Limb (tissue), 2 donors: ENCODE results near the gene PTPRT.

ENCODE experiments used
- DNase-seq, 2 donors: peaks; one replicate each; pipeline ENCODE4 v3.0.0-alpha.2; 2016; ENCODE audit errors: extremely low spot score in 2 of 2

Gene PTPRT

DNA sequence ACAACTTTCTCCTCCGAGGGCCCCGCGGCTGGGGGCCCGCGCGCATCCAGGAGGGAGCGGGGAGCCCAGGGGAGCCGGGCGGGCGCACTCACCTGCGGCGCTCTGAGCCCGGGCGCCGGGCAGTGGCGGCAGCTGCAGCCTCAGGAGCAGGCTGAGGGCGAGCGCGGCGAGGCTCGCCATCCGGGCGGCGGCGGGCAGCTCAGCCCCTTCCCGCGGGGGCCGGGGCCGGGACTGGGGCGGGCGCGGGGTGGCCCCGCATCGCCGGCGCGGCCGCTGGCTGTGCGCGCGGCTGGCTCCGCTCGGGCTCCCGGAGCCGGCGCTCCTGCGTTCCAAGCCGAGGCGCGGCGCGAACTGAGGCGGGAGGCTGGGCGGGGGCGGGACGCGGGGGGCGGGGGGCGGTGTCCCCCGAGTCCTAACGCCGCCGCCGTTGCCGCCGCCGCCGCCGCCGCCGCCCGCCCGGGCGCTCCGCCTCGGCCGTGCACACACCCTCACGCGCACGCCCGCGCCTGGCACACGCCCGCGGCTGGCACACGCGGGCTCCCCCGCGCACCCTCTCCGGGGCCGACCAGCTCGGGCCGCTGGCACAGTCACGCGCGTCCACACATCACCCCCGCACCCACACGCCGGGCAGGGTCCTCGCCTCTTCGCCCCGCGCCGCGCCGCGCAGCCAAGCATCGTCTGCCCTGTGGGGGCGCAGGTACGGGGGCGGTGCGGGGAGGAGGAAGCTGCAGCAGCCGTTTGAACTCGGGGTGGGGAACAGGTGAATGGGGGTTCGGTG is at the start of gene PTPRT:
Gene PTPRT (minus strand): TSS at position 353 of the 778 bp plus-strand sequence. CDS start 173 bp downstream, at position 180.
- DNase-seq: peak in 1 of 2 donors; percentile 57

DNA sequence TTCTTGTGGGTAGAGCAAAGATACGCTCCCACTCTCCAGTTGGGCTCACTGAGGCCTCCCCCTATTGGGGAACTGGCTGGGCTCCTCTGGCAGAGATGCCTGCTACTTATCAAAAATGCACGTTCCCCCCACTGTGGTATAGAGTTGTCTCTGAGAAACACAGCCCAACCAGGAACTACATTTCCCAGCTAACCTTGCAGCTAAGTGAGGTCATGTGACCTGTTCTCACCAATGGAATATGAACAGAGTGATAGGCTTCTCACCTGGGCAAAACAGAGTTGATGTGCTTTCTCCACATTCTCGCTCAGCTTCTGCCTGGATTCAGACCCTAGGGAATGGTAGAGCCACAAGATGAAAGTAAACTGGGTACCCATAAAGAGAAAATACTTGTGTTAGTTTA is 49.1 kb upstream of the PTPRT start:
- DNase-seq: no peak

DNA sequence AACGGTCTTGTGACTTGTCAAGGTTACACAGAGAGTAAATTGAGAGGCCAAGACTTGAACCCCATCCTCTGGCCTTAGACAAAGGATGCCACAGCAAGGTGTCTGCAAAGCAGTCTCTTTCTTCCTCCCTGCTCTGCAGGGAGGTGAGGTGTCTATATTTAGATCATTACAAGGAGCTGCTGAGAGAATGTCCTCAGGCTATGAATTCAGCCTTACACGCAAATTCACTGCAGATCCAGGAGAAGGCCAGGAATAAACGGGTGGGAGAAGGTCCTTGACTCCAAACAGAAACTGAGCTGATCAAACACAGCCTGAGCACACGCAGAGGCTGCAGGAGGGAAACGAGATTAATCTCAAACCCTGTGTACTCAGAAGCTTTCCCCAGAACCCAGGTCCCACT is 48.6 kb upstream of the PTPRT start:
- no peak for DNase-seq

DNA sequence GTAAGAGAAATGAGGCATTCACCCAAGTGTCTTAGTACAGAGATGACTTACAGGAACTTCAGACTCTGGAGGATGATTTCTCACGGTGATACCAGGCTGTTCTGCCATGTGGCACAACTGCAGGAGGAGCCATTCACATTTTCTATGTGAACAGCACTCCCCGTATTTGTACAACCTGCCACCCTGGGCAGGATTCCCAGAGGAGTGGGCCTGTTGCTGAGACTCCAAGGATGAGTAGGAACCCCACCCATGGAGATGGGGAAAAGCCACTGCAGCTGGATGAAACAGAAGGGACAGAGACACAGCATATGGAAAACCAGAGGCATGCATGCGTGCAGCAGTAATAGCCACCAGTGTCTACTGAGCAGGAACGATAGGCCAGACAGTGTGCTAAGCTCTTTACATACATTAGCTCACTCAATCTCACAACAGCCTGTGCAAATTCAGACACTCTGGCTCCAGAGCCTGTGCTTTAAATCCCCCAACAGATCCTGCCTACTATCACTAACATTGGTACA is 48.0 kb upstream of the PTPRT start:
- DNase-seq: no peak

DNA sequence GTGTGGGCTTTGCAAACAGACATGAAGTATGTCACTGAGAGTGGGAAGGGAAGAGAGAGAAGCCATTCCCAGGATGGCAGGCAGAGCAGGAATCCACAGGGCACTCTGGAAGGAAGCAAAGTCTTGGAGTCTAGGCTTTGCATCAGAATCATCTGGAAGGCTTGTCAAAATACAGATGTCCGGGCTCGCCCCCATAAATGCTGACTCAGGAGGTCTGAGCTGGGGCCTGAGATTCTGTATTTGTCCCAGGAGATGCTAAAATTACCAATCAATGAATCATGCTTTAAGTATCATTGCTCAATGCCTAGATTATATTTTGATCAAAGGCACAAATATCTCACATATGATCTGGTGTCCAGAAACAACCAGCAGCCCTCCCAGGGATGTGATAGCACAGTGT is 46.3 kb upstream of the PTPRT start:
- no peak for DNase-seq

DNA sequence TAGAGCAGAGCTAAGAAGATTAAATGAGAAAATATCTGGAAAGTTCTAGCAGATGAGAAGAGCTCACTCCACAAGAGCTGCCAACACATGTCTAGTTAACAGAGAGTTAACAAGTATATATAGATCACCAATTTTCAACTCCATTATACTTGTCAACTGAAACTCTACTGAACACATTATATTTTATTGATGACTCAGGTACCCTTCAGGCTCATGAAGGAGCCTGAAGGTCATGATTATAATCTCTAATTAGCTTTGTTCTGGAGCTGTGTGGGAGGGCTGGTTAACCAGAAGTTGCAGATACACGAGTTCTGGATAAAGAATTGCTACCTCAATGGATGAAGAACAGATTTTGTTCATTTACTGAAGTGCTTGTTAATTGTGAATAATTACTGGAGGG is 42.1 kb upstream of the PTPRT start:
- DNase-seq: no peak

DNA sequence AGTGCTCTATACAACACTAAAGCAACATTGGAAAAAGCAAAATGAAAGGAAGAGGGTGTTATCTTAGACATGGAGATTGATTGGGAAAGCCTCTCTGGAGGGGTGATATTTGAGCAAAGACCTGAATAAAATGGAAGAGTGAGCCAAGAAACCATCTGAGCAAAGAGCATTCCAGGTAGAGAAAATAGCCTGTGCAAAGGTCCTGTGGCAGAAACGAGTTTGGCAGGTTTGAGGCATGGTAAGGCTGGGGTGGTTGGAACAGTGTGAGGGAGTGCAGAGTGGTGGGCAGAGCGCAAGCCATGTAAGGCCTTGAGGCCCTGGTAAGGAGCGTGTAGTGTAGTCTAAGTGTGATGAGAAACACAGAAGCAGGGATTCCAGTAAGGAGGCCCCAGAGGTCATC is 40.0 kb upstream of the PTPRT start:
- no peak for DNase-seq

DNA sequence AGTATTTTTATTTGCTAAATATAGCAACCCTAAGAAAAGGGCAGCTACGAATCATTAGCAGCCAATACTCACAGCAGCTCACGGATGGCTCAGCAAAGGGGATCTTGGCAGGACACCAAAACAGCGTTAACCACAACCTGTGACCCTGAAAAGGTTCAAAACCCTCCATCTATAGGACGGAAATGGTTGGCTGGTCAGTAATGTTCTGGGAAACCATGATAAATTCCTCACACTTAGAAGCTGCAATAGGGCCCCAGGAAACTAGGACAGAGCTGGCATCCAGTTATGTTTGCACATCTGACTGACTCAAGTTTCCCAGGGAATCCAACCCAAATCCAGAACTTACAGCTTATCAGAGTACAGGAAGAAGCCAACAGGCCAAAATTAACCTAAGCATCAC is 30.9 kb upstream of the PTPRT start:
- peak in 1 of 2 donors; percentile 5 for DNase-seq

DNA sequence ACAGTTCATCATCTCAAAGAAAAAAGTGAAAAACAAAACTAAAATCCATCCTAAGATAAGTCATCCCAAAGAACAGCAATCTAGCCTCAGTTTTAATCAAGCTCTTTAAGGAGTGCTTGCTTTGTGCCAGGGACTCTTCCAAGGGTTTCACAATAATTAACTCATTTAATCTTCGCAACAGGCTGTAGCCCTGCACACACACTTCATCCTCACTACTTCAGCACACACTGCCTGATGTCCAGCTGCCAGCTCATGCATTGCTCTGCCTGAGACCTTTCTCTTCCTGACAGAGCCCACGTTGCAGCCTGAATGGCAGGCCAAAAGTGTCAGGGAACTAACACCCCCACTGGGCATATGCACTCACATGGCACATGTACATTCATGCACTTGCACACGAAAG is 21.2 kb upstream of the PTPRT start:
- DNase-seq: no peak

DNA sequence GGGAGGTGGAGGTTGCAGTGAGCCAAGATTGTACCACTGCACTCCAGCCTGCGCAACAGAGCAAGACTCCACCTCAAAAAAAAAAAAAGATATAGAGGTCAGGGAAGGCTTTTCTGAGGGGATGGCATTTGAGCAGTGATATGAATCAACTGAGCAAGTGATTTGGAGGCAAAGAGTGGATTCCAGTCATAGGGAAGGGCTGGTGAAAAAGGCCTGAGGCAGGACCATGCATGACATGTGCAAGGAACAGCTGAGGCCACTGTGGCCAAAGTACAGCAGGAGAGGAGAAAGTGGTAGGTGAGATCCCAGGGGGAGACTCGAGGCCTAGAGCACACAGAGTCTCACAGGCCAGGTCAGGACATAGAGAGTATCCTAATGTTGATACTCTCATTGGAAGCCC is 20.1 kb upstream of the PTPRT start:
- no peak for DNase-seq

DNA sequence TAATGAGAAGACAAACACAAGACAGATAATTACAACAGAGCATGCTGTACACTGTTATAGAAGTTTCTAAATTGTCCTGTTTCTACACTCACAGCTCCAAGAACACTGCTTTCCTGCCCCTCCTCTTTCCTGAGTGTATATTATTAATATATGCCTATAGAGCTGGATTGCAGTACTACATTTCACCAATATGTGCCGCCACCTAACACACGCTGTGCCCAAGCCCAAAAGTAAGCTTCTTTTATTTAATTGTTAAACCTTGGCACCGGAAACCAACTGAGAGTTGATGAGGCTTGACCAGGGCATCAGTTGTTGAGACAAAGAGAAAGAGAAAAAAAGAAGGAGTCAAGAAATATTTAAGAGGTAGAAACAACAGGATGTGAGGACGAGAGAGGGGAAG is 16.0 kb upstream of the PTPRT start:
- DNase-seq: no peak

DNA sequence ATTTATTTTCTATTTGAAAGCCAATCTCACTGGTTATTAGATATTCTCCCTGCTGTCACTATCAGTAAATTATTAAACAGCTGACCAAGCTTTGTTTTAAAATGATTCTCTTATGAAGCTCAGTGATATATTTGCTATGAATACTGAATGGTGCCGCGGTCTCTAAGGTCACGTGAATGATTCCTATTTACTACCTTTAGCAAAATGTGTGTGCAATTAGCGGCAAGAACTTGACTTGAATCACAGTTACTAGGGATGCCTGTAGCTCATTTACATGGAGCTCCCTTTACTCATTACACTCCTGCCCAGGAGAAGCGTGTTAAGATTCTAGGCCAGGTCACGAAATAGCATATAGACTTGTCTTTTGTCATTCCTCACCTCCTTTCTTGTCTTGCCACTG is 12.4 kb upstream of the PTPRT start:
- no peak for DNase-seq

DNA sequence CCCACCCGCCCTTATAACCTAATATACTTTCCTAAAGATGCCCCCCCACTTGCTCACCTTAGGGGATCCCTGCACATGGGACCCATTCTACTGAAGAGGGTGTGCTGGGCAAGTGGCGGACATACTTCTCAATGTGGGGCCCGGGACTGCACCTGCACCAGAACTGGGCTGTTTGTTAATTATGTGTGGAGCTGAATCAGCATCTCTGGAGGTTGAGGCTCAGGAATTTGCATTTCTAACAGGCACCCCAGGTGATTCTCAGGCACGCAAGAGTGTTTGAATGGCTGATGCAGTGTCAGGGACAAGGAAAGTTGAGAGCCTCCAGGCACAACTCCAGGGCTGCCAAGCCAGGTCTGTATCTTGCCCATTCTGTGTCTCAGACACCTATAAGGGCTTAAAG is 8.9 kb upstream of the PTPRT start:
- DNase-seq: no peak

DNA sequence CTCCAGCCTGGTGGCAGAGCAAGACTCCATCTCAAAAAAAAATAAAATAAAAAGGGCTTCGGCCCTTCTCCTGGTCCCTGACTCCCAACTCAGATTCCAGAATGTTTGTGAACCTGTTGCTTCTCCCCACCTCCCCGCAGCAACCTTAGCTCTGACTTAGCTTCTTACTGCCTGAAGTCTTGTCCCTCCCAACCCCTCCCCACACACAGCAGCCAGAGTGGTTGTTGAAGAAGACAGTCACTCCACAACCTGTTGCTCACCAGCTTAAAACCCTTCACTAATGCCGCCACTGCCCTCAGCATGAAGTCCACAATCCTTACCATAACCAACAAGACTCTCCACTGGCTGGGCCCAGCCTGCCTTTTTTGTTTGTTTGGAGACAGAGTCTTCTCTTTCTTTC is 6.5 kb upstream of the PTPRT start:
- DNase-seq: no peak

DNA sequence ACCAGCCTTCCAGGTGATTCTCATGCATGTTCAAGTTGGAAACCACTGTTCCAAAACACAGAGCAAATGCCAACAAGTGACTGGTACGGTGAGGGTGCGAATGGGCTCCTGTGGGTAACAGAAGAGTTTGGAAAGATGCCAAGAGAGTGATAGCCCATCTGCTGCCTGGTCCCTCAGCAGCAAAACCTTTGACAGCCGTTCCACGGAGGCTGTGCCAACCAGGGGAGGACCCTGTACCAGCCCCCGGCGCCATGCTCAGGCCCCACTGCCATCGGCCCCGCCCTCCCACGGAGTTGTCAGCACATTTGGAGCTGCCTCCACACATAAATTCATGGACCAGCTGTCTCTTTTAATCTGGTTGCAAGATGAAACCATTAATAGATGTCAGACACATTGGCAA is 4.4 kb upstream of the PTPRT start:
- DNase-seq: no peak

DNA sequence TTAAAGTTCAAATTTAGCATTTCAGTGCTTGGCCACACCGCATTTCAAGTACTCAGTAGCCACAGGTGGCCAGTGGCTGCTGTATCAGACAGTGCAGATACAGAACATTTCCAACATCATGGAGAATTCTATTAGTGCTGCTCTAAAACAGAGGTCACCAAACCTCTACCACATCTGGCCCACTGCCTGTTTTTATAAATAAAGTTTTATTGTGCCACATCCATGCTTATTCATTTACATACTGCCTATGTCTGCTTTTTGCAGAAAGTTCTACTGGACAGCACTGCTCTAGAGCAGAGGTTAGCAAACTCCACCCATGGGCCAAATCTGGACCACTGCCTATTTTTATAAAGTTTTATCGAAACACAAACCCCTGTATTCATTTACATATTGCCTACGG is 3.7 kb upstream of the PTPRT start:
- DNase-seq: no peak

DNA sequence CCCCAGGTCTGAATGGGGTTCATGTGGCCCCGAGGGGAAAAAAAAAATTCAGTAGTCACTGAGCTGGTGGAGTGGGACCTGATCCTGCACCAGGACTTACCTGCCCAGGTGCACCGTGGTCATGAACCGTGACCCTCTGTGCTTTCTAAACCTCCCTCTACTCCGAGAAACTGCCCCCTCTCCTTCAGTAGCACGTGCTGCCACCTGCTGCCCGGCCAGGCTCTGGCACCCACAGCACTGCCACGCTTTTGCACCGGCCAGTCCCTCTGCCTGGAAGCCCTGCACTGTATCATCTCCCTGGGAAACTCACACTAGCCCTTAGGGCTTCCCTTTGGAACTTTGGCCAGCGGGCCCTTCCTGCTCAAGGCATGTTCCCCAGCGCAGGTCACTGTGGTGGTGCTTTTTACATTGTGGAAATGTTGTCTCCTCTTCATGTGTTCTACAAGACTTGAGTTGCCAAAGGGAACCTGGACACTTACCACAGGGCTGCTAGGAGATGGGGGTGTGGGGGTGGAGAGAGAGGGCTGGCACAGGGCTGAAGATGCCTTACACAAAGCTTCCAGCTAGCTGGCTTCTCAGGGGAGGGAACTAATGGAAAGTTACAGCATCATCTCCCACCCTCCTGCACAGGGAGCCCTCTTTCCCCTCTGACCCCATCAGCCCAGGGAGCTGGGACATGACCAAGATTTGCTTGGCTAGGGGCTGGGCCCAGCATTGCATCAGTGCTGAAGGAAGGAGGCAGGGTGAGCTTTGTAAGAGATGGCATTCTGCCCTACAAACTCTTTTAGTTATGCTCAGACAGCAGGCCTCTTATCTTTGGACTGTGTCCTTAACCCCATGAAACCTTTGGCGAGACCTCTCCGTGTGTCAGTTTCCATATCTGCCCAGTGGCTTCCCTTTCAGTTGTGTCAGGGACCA is 2.5 kb upstream of the PTPRT start:
- DNase-seq: peak in 1 of 2 donors; percentile 48

DNA sequence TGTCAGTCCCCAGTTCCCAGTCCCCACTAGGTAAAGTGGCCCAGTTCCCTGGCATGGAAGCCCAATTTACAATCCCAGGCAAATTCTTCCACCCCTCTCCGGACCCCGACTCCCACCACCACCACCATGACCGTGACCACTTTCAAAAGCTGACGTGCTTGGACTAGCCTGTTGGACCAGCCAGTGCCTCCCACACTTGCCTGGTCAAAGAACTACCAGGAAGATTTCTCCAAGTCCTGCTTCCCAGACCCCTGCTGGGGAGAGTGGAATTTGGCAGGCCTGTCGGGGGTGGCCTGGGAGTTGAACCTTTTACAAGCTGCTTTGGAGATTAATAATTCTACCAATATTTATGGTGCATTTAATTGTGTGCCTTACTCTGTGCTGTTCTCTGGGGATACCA is 1.4 kb upstream of the PTPRT start:
- DNase-seq: no peak

DNA sequence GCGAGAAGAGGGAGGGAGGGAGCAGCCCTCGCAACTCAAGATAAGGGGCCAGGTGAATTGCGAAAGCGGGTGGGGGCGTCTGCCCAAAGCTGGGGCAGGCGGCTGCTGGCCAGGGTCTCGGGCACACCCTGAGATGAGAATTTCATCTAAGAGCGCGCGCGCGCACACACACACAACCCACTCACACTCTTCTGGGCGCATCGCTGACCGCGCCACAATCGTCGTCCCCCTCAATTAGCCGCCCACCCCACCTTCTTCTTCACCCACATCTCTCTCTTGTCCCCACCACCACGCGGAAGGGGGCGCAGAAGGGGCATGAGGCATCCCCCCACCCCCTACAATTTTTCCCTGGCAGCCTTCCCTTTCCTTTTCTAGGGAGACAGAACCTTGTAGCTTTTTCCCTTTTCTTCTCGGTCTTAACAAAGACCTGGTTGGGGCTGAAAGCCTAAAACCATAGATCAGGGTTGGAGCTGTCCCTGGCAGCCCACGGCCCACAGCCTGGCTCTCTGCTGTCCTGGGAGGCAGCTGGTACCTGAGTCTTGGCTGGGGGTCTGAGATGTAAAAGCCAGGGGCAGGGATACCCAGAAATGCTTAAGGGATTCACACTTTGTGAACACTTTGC is 737 bp upstream of the PTPRT start:
- peak in 1 of 2 donors; percentile 38 for DNase-seq

DNA sequence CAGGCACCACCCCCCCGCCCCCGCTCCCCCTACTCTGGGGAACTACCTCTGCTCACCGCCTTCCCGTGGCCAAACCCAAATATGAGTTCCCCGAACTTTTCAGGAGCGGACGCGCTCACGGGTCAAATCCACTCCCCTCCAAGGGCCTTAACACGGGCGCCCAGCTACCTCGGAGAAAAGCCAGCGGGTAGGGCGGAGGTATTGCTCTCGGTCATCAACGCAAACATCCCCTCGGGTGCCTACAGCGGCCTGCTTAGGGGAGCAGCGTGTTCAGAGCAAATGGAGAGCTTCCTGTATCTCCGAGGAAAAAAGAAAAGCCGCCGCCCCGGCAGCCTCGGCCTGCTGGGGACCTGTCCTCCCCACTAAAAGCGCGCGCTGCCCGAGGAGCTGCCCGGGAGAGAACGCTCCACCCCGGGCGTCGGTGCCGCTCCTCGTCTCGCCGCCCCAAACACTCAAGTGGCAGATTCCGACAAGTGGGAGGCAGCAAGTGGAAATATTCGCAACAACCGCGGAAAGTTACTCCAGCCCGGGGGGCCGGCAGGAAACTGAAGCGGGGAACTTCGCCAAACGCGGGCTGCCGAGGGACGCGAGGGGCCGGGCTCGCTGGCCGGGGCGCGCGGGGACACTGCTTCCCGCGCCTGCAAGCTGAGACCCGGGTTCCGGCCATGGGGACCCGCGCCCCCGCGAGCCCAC is 699 bp downstream of the PTPRT start:
- peak in 1 of 2 donors; percentile 54 for DNase-seq

DNA sequence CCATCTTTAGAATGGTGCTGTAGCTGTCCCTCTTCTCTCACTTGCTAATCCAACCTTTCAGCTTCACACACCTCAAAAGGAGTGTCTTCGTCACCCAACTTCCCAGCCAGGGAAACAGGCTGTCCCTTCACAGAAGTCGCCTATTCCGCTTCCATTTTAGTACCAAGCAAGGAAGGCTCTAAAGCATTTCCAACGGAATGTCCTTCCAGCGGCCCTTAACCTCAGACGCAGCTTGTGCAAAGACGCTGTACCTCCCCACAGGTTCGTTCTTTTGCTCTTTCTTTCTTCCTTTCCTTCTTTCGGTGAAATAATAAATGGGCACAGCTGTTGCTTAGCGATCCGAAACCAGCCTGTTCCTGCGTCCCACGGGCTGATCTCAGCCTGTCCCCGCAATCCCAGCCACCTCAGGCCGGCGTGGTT is 1.5 kb downstream of the PTPRT start:
- DNase-seq: no peak
